GM19099 (cell line): ENCODE results near the gene ZNF138.

Experiments used
- POLR2A ChIP-seq: IDR thresholded peaks from 3 replicates; pipeline ENCODE4 v1.6.1; 2011; ENCODE audit warnings: low read depth; ENCODE audit not compliant: insufficient read length; ENCODE audit errors: extremely low read depth

ZNF138 gene

DNA sequence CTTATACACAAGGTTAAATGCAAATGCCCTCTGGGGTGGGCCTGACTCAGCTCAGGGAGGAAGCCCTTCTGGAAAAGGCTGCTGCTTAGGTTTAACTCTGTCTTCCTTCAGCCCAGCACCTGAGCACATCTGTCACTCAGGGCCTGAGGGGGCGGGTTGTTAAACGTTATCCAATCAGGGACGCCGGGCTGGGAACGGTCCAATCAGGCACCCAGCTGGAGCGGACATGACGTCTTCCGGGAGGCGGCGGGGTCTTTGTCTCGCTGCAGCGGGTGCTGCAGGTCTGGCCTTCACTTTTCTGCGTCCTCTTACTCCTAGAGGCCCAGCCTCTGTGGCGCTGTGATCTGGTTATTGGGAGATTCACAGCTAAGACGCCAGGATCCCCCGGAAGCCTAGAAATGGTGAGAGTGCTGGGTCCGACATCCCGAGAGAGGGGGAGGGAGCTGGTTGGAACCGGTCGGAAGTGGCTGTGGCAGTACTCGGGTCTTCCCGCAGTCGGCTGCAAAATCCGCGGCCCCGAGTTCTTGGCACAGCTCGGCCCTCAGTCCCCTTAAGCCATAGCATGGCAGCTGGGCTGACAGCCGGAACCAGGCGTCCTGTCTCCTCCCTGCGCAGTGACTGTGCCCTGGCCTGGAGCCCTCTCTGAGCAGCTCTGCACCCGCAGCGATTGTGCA is at the start of gene ZNF138:
ZNF138 (plus strand) TSS at position 258 of the 674 bp plus-strand sequence; CDS start at position 399, 141 bp downstream.
- TF ChIP-seq POLR2A = peak; percentile 84

DNA sequence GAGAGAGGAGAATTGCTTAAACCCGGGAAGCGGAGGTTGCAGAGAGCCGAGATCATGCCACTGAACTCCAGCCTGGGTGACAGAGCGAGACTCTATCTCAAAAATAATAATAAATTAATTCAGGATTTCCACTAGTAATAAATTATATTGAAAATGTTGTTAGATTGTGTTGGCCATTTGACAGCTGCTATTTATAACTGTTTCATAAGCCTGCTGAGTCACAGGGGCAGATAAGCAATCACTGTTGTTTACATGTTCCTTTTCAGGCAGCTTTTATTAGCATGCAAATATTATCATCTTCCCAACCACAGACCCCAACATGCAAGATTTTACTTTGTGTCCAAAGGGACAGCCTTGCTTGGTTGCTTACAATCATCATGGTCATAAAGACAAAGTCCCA is 49.5 kb upstream of the ZNF138 start:
- TF ChIP-seq POLR2A = no peak

DNA sequence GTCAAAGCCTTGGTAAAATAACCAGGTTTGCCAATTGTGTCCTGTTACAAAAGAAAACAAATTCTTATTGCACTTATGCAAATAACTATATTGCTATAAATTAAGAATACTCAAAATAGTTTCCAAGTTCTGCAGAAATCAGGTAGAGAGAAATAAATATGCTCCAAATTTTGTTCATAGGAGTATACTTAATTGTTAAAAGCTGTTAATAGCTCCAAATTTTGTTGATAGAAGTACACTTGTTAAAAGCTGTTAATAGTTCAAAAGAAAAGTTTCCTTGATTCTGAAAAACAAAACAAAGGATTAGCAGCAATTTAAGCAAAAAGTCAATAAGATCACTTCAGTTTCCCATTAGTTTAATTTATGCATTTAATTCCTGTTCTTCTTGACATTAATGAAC is 46.4 kb upstream of the ZNF138 start:
- no peak for TF ChIP-seq POLR2A

DNA sequence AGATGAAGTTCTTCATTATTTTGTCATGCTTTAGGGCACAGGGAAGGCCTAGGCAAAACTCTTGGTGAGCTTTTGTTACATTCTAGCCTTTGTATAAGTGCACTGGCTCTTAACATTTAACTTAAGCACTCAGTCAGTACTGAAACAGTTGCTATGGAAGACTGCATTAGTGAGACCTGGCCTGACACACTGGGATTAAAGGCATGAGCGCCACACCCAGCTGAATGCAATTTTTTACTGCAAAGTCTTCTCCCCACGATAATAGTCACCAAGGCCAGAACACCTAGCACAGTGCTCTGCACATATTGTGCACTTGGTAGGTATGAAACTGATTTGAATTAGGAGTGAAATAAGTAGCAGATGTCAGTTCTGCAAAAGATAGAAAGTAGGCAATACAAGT is 41.2 kb upstream of the ZNF138 start:
- no peak for TF ChIP-seq POLR2A

DNA sequence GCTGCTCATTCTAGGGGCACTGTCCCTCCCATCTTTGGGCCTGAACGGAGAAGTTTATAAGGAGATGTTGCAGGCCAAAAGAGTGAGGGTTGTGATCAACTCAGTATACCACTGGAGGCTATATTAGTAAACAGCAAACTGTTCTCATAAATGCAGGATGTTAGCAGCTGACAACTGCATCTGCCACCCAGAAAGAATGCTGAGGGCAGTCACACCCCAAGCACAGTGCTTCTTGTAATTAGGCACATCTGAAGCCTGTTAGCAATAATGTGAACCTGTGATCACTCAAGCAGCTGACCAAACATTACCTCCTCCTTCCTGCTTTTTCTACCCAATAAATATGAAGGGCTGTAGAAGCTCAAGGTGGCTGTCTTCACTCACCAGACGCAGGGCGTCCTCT is 38.4 kb upstream of the ZNF138 start:
- no peak for TF ChIP-seq POLR2A

DNA sequence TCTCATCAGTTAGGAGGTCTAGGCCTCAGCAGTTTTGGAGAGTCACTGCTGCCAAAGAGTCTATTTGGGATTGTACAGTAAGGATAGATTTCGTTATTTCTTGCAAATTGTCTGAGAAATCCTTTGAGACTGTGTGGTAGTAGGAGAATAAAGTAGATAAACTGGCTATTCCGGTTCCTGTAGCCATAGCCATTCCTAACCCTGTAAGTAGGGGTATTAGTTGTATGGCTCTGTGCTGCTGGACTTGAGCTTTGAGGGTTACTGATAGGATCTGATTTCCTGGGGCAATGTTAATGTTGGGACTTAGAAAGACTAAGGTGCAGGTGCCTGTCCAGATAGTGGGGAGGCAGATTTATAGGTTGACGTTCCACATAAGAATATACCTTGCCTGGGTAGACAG is 36.1 kb upstream of the ZNF138 start:
- TF ChIP-seq POLR2A = no peak

DNA sequence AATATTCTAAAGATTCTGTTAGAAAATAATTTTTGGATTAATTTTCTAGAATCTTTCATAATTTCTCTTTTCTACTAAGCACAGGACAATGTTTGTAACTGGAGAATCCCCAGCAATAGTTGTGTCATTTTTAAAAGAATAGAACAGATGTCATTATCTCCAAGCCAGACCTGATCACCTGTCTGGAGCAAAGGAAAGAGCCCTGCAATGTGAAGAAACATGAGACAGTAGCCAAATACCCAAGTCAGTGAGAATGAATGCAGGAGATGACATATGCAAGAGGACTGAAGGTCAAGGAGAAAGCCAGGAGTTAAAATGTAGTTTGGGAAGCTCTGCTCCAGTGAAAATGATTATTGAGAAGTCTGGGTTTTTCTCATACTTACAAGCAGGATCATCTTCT is 25.4 kb upstream of the ZNF138 start:
- TF ChIP-seq POLR2A = no peak

DNA sequence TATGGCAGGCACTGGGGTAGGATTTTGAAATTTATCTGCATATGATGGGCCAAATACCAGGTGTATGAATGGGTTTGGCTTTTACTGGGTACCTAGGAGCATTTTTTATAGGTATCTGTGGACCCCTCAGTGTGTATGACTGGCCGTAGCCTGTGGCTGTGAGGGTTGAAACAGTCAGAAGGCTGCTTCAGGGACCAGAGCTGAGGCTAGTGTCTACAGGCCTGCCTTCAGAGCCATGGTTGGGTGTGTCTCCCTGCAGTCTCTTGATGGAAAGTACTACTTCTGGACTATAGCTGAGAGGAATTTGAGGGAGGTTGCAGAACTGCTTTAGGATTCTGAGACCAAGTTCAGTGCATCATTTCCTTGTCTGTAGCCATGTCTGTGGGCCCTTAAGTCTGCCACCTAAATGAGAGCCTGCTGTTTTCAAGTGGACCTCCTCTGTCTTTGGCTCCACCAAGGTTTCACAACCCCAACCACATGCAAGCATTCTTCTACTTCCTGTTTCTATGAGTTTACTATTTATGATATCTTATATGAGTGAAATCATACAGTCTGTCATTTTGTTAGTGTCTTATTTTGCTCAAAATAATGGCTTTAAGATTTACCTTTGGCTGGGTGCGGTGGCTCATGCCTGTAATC is 19.9 kb upstream of the ZNF138 start:
- no peak for TF ChIP-seq POLR2A

DNA sequence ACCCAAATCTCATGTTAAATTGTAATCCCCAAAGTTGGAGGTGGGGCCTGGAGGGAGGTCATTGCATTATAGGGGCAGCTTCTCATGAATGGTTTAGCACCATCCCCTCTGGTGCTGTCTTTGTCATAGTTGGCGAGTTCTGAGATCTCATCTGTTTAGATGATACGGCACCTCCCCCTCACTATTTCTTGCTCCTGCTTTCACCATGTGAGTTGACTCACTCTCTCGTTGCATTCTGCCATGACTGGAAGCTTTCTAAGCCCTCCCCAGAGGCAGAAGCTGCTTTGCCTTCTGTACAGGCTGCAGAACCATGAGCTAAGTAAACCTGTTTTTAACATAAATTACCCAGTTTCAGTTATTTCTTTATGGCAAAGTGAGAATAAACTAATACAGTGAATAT is 18.9 kb upstream of the ZNF138 start:
- TF ChIP-seq POLR2A = no peak

DNA sequence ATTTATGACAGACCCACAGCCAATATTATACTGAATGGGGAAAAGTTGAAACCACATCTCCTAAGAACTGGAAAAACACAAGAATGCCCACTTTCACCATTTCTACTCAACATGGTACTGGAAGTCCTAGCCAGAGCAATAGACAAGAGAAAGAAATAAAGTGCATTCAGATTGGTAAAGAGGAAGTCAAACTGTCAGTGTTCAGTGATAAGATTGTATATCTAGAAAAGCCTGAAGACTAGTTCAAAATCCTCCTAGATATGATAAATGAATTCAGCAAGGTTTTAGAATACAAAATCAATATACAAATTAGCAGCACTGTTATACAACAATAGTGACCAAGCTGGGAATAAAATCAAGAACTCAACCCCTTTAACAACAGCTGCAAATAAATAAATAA is 6.9 kb upstream of the ZNF138 start:
- TF ChIP-seq POLR2A = no peak

DNA sequence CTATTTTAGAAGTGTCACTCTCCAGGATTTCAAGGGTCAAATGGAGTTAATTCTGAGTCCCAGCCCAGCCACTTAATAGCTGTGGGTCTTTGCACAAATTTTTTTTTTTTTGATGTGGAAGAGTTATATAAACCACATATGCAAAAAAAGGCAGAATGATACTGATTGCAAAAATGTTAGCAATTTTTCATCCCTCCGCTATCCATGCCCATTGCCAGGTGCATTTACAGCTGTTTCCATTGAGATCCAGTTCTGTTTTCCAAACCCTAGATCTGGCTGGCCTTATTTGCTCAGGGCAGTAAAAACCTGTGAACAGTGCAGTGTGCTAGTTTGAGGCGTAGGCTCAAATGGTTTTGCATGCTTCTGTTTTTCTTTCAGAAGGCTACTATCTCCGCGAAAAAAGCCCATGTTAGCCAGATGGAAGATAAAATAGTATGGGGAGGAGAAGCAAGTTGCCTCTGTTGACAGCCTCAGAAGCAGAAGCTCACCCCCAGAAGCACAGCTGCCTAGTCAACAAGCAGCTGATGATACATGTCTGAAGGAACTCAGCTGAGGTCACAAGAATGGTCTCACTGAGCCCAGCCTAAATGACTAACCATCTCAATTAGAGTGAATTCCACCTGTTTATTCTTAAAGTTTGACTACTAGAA is 997 bp upstream of the ZNF138 start:
- no peak for TF ChIP-seq POLR2A

DNA sequence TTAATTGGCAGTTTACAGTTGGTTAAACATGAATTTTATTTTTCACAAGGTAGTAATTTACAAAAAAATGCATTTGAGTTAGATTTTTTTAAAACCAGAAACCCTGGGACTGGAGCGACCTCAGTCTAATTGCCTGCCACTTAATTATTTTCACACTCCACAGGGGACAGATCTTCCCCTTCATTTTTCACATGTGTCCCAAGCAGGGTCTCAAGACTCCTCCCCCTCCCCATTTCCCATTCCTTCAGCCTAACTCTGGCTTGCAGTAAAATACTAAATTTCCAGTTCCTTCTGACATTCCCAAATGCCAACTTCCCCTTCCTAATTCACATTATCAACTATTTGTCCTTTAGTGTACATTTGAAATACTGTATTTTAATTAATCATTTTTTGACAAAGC is 948 bp downstream of the ZNF138 start:
- TF ChIP-seq POLR2A = no peak

DNA sequence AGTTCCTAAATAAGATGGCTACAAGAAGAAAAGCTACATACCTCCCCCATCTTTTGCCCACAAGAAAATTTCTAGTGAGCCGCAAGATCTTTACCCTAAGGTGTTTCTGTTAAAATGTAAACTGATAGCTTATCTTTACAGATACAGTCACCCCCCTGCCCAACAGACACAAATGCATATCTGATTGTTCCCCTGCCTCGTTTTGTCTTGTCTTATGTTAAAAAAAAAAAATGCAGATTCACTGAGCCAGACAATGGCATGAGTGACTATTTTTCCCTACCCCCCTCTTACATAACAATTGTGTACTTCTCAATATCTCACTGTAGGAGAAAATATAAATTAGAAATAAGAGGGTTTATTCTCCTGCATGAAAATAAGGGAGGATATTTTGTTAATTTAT is 8.5 kb downstream of the ZNF138 start:
- no peak for TF ChIP-seq POLR2A

DNA sequence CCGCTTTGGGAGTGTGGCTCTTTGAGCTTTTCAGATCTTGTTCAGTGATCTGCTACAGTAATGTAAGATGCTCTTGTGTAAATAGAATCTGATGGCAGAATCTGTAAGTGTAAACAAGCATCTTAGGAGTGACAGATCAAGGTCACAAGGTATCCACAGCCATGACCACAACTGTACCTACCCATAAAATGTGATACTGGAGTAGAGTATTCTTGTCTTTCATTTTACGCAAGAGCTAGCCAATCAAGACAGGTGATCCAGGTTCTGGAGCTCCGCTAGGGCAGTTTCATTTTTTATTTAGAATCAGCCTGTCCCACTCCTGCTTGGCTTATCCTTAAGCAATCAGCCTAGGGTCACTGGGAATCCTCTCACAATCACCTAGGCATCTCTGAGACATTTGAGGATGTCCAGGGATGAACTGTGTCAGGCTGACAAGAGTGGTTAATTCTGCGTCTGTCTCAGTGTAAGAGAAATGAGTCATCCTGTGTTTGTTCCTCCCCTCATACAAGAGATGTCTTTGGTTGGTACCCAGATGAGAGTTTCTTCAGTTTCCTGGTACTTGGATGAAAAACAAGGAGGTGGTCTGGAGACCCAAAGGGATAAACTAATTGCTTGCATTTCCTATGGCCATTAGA is 13.6 kb downstream of the ZNF138 start:
- TF ChIP-seq POLR2A = no peak

DNA sequence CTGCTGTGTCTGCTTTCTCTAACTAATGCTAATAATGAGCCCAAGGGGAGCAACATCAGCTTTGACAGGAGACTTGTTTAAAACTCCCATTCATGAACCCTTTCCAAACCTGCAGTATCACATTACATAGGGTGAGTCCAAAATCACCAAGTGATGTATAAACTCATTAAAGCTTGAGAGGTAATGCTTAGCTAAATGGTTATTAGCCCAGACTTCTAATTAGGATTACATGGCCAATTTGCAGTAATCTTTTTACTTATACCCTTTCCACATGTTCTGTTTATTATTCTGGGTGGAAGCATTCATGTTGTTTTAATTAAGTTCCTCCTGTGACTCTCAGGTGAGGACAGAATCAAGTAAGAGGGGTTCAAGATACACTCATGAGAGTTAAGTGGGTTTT is 17.5 kb downstream of the ZNF138 start:
- TF ChIP-seq POLR2A = no peak

DNA sequence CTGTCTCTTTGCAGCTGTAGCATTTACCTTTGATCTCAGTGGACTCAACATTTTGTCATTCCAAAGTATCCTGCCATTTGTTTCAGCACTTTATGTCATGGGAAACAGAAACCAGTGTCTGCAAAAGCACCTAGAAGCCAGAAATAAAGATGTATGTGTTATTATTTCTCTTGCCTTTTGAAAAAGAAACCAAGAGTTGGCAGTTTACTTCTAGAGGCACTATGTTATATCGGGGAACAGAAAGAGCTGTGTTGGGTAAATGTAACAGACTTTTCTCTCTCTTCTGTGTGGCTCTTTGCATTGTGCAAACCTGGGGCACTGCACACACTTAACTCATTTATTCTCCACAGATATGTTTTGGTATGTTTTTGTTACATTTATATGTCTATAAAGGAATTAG is 36.7 kb downstream of the ZNF138 start:
- TF ChIP-seq POLR2A = no peak
